HK-2 (cell line): ENCODE measurements around the gene ECSCR.
"Not testable (repeated sequence)": the region's sequence is repeated elsewhere in the genome, so short reads cannot be mapped to it uniquely, and the experiment has no call there.

Source experiments
- DNase-seq: peaks from one replicate; pipeline ENCODE4 v3.0.0-alpha.2; 2018; ENCODE audit not compliant: unreplicated experiment

Gene ECSCR

GRCh38 chr5:139413963-139414362 is 48.6 kb downstream of the ECSCR start:
- DNase-seq: no peak

GRCh38 chr5:139413153-139413552 is 49.4 kb downstream of the ECSCR start:
- no peak for DNase-seq

- no peak for DNase-seq
Observed at GRCh38 chr5:139410993-139411828, 51.3 kb downstream of the ECSCR start.

- DNase-seq: no peak
Observed at GRCh38 chr5:139410121-139410992, 52.2 kb downstream of the ECSCR start.

- DNase-seq: not testable (repeated sequence)
Observed at GRCh38 chr5:139409116-139409515, 53.4 kb downstream of the ECSCR start.

- no peak for DNase-seq
Observed at GRCh38 chr5:139408191-139408590, 54.4 kb downstream of the ECSCR start.

GRCh38 chr5:139407517-139407916 is 55.0 kb downstream of the ECSCR start:
- no peak for DNase-seq

- no peak for DNase-seq
Observed at GRCh38 chr5:139406963-139407362, 55.6 kb downstream of the ECSCR start.

- no peak for DNase-seq
Observed at GRCh38 chr5:139404484-139404840, 58.1 kb downstream of the ECSCR start.

GRCh38 chr5:139403787-139404483 is 58.6 kb downstream of the ECSCR start, which contains the start of gene SPATA24:
Gene SPATA24 (minus strand): TSS chr5:139404089. CDS start chr5:139404060, 29 bp downstream.
- peak; percentile 88 for DNase-seq

- DNase-seq: no peak
Observed at GRCh38 chr5:139403418-139403786, 59.1 kb downstream of the ECSCR start.

GRCh38 chr5:139402561-139403158 is 59.9 kb downstream of the ECSCR start:
- DNase-seq: no peak

- DNase-seq: no peak
Observed at GRCh38 chr5:139401546-139401945, 61.0 kb downstream of the ECSCR start.

GRCh38 chr5:139399501-139400121 is 62.9 kb downstream of the ECSCR start:
- DNase-seq: no peak
